Measurements from ENCODE around the gene ZBED2.

DNA sequence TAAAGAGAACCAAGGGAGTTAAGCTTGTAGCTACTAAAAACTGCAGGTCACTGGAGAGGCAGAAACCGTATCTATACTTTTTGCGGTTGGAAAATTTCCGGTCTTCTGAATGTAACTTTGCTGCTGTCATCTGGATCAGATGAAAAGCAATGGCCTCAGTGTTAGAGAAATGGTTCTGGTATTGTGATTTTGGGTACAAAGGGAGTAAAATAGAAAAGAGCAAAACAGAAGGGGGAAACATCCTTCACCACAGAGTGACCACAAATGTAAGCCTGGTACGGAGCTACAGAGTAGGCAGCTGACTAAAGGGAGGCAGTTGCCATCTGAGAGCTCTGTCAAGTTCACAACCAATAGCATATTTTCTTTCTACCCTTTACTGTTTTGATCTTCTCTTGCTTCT lies 47.5 kb downstream of the ZBED2 start:
- TF ChIP-seq, protein P1, sequence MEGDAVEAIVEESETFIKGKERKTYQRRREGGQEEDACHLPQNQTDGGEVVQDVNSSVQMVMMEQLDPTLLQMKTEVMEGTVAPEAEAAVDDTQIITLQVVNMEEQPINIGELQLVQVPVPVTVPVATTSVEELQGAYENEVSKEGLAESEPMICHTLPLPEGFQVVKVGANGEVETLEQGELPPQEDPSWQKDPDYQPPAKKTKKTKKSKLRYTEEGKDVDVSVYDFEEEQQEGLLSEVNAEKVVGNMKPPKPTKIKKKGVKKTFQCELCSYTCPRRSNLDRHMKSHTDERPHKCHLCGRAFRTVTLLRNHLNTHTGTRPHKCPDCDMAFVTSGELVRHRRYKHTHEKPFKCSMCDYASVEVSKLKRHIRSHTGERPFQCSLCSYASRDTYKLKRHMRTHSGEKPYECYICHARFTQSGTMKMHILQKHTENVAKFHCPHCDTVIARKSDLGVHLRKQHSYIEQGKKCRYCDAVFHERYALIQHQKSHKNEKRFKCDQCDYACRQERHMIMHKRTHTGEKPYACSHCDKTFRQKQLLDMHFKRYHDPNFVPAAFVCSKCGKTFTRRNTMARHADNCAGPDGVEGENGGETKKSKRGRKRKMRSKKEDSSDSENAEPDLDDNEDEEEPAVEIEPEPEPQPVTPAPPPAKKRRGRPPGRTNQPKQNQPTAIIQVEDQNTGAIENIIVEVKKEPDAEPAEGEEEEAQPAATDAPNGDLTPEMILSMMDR (IDR thresholded peaks at IDR 0.05; ENCODE audit: insufficient read depth, low read depth, low read length), result no peak
- TF ChIP-seq EZH2 (IDR thresholded peaks at IDR 0.05; ENCODE audit: insufficient read depth, low read length), result no peak
